GM12874 (cell line): ENCODE data around the gene U2AF2.

Source experiments
- TF ChIP-seq, protein P1 (sequence below): IDR thresholded peaks from 2 replicates; pipeline ENCODE4 v1.5.1; 2011; ENCODE audit warnings: low read depth, mild to moderate bottlenecking, control low read depth, low read length, moderate library complexity; ENCODE audit not compliant: insufficient read depth

The U2AF2 gene

DNA sequence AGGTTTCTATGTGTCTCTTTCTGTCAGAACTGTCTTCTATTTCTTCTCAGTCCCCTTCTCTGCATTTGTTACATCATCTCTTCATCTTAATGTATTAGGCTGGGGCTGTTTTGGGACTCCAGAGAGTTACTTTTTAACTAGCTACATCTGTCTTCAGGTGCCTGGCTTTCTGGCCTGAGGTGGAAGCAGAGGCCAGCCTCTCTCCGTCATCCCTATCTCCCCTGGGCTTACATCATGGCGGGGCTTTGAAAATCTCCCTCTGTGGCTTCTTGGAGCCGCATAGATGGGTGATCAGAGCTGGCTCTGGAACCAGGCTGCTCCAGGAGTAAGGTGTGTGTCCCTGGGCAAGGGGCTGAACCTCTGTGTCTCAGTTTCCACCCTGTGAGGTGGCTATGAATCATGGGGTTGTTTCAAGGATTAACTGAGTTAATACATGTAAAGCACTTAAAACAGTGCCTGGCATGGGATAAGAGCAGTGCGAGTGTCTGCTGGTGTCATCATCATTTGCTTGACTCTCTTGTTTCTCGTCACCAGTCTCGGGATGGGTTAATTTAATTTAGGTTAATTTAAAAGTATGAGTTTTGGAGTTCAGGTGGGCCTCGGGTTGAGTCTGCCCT lies 22.2 kb downstream of the U2AF2 start:
- TF ChIP-seq, protein P1, sequence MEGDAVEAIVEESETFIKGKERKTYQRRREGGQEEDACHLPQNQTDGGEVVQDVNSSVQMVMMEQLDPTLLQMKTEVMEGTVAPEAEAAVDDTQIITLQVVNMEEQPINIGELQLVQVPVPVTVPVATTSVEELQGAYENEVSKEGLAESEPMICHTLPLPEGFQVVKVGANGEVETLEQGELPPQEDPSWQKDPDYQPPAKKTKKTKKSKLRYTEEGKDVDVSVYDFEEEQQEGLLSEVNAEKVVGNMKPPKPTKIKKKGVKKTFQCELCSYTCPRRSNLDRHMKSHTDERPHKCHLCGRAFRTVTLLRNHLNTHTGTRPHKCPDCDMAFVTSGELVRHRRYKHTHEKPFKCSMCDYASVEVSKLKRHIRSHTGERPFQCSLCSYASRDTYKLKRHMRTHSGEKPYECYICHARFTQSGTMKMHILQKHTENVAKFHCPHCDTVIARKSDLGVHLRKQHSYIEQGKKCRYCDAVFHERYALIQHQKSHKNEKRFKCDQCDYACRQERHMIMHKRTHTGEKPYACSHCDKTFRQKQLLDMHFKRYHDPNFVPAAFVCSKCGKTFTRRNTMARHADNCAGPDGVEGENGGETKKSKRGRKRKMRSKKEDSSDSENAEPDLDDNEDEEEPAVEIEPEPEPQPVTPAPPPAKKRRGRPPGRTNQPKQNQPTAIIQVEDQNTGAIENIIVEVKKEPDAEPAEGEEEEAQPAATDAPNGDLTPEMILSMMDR = no peak

DNA sequence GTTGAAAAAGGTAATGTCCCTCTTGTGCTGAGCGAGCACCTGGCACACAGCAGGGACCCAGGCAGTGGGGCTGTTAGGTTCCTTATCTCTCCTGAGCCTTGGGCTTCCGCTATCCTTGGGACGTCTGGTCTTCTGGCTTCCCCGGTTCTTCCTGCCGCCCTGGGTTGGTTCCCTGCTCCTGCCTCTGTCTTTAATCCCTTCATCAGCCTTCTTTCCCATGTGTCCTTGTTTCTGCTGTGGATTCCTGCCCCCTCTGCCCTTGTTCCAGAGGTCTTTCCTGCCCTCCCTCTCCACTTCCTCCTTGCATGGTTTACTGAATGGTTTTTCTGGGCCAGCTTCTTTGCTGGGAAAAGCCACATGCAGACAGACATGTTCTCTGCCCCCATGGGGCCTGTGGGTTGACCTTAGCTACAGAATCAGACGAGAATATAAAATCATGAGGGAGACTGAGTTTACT lies 22.8 kb downstream of the U2AF2 start:
- TF ChIP-seq, protein P1 = no peak

- TF ChIP-seq, protein P1 = peak; percentile 60
These were observed 23.4 kb downstream of the U2AF2 start for GRCh38 chr19:55678121-55678671.

DNA sequence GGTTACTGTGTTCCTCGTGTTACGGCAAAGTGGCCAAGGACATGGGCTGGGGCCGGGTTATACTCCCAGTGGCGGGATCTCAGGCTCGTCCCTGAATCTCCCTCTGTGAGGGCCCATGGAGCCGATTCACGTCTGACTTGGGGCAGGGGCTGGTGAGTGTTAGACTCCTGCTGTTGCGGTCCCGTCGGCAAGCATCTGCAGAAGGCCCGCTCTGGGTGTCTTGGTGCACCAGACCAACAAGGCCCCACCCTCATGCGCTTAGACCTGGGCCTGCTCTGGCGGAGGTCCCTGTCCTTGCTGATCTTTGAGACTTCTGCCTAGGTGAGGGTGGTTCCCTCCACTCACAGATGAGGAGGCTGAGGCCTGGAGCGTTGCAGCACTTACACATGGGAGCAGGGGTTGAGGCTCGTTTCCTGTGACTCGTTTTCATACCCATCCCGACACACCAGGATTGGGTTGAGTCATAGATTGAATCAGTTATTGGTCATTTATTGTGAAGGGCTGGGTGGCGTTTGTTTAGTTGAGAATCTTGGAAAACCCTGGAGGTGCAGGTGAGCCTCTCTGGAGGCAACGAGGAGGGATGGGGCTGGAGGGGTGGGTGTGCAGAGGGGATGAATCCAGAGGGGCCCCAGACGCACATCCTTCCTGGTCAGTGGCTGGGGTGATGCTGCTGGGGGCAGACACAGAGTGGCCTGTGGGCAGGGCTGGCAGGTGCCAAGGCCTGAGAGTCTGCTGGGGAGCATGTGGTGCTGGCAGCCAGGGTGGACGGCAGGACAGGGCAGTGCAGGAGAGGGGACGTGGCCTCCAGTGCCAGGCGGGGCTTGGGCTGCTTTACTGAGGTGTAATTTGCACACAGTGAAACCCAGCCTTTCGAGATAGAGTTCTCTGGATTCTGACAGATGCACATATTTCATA lies 24.8 kb downstream of the U2AF2 start:
- TF ChIP-seq, protein P1 = no peak

- TF ChIP-seq, protein P1 = no peak
These were observed 25.7 kb downstream of the U2AF2 start for GRCh38 chr19:55680339-55681130.

- TF ChIP-seq, protein P1 = no peak
These were observed 26.6 kb downstream of the U2AF2 start for GRCh38 chr19:55681131-55682092.
